ENCODE measurements around the gene IFT20.
A peak's percentile ranks its signal among the peaks of the same experiment; 100 is the strongest.

IFT20 gene

DNA sequence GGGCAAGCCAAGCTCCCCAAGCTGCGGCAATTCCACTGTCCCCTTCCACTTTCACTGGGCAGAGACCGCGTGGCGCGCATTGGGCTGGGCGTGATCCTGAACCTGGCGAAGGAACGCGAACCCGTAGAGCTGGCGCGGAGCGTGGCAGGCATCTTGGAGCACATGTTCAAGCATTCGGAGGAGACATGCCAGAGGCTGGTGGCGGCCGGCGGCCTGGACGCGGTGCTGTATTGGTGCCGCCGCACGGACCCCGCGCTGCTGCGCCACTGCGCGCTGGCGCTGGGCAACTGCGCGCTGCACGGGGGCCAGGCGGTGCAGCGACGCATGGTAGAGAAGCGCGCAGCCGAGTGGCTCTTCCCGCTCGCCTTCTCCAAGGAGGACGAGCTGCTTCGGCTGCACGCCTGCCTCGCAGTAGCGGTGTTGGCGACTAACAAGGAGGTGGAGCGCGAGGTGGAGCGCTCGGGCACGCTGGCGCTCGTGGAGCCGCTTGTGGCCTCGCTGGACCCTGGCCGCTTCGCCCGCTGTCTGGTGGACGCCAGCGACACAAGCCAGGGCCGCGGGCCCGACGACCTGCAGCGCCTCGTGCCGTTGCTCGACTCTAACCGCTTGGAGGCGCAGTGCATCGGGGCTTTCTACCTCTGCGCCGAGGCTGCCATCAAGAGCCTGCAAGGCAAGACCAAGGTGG lies 46.0 kb upstream of the IFT20 start:
- no peak overlapping the region for H2BK5ac ChIP-seq (ENCODE audit: low read length)
- H3K4me1 ChIP-seq (ENCODE audit: control insufficient read depth in 2 of 2, insufficient read depth in 1 of 2, low read depth in 1 of 2, low read length in 2 of 2): peaks cover 0 to 7% of the 10 kb centered on the region in 2 donors
- peaks cover 3 to 48% of the 10 kb centered on the region in 2 donors for H3K36me3 ChIP-seq (replicated peaks in 1 of 2; ENCODE audit: control insufficient read depth in 2 of 2, insufficient read depth in 2 of 2, low read length in 2 of 2)
- no peak overlapping the region for H4K8ac ChIP-seq (ENCODE audit: low read depth, low read length)
- H3K27me3 ChIP-seq (ENCODE audit: control insufficient read depth in 3 of 3, insufficient read depth in 3 of 3, low read depth in 1 of 3, low read length in 3 of 3): peaks cover 0 to 41% (median 13%) of the 10 kb centered on the region in 3 experiments
- H2AK5ac ChIP-seq (ENCODE audit: low read depth, low read length): no peak overlapping the region
- no peak overlapping the region for H3K4ac ChIP-seq (ENCODE audit: low read length)
- peaks cover 0 to 3% of the 10 kb centered on the region in 2 donors for H3K9me3 ChIP-seq (replicated peaks in 1 of 2; ENCODE audit: control insufficient read depth in 2 of 2, insufficient read depth in 1 of 2, low read depth in 1 of 2, low read length in 2 of 2)
- no peak overlapping the region for H2BK120ac ChIP-seq (ENCODE audit: low read depth, low read length)
- no CpG with 5 or more reads among the region's 72 CpGs for WGBS, 2 donors (ENCODE audit: extremely low coverage in 2 of 2, insufficient read length in 2 of 2, insufficient replicate concordance in 1 of 2)
- no peak for DNase-seq (ENCODE audit: low spot score)
- H3K23ac ChIP-seq (ENCODE audit: low read depth, low read length, poor library complexity): no peak overlapping the region
- H3K4me2 ChIP-seq (ENCODE audit: insufficient read depth, low read length, poor library complexity, severe bottlenecking): peak overlapping the region; percentile 46
- no peak overlapping the region for H2BK15ac ChIP-seq (ENCODE audit: low read length)
- H2AFZ ChIP-seq (ENCODE audit: low read length): no peak overlapping the region
- peak overlapping the region; percentile 72 for H3K9ac ChIP-seq (ENCODE audit: low read depth, low read length, poor library complexity)
- peak overlapping the region; percentile 16 for H4K91ac ChIP-seq (ENCODE audit: low read depth, low read length, poor library complexity)
- peak overlapping the region; percentile 84 for H3K14ac ChIP-seq (ENCODE audit: low read length)
- peak overlapping the region in 1 of 2 donors; percentile 72 for H3K4me3 ChIP-seq (ENCODE audit: low read length in 2 of 2)
- H3K79me1 ChIP-seq (ENCODE audit: low read depth, low read length): no peaks in the 10 kb centered on the region
- no peak overlapping the region for H3K27ac ChIP-seq (replicated peaks; ENCODE audit: low read length)
- H2BK12ac ChIP-seq (ENCODE audit: low read length): peak overlapping the region; percentile 65
- peak overlapping the region; percentile 62 for H3K18ac ChIP-seq (ENCODE audit: low read length)

GRCh38 chr17:28379814-28380801 lies 44.8 kb upstream of the IFT20 start:
- H3K9ac ChIP-seq (ENCODE audit: low read depth, low read length, poor library complexity): no peak overlapping the region
- H3K27me3 ChIP-seq (ENCODE audit: control insufficient read depth in 3 of 3, insufficient read depth in 3 of 3, low read depth in 1 of 3, low read length in 3 of 3): peaks cover 0 to 37% (median 12%) of the 10 kb centered on the region in 3 experiments
- H3K4me2 ChIP-seq (ENCODE audit: insufficient read depth, low read length, poor library complexity, severe bottlenecking): no peak overlapping the region
- no peak for DNase-seq (ENCODE audit: low spot score)
- H2AFZ ChIP-seq (ENCODE audit: low read length): no peak overlapping the region
- H3K14ac ChIP-seq (ENCODE audit: low read length): no peak overlapping the region
- no peak overlapping the region for H2BK120ac ChIP-seq (ENCODE audit: low read depth, low read length)
- H3K9me3 ChIP-seq (replicated peaks in 1 of 2; ENCODE audit: control insufficient read depth in 2 of 2, insufficient read depth in 1 of 2, low read depth in 1 of 2, low read length in 2 of 2): peaks cover 0 to 3% of the 10 kb centered on the region in 2 donors
- no peak overlapping the region for H3K27ac ChIP-seq (replicated peaks; ENCODE audit: low read length)
- no peak overlapping the region for H3K4ac ChIP-seq (ENCODE audit: low read length)
- no peak overlapping the region for H4K91ac ChIP-seq (ENCODE audit: low read depth, low read length, poor library complexity)
- H3K4me3 ChIP-seq (ENCODE audit: low read length in 2 of 2): no peak overlapping the region
- H2BK15ac ChIP-seq (ENCODE audit: low read length): no peak overlapping the region
- H3K23ac ChIP-seq (ENCODE audit: low read depth, low read length, poor library complexity): no peak overlapping the region
- no peaks in the 10 kb centered on the region for H3K79me1 ChIP-seq (ENCODE audit: low read depth, low read length)
- H3K36me3 ChIP-seq (replicated peaks in 1 of 2; ENCODE audit: control insufficient read depth in 2 of 2, insufficient read depth in 2 of 2, low read length in 2 of 2): peaks cover 3 to 37% of the 10 kb centered on the region in 2 donors
- H2BK5ac ChIP-seq (ENCODE audit: low read length): no peak overlapping the region
- H3K18ac ChIP-seq (ENCODE audit: low read length): no peak overlapping the region
- H4K8ac ChIP-seq (ENCODE audit: low read depth, low read length): no peak overlapping the region
- H2BK12ac ChIP-seq (ENCODE audit: low read length): no peak overlapping the region
- no peak overlapping the region for H2AK5ac ChIP-seq (ENCODE audit: low read depth, low read length)
- WGBS, 2 donors (ENCODE audit: extremely low coverage in 2 of 2, insufficient read length in 2 of 2, insufficient replicate concordance in 1 of 2): no CpG with 5 or more reads among the region's 10 CpGs
- peaks cover 0 to 7% of the 10 kb centered on the region in 2 donors for H3K4me1 ChIP-seq (ENCODE audit: control insufficient read depth in 2 of 2, insufficient read depth in 1 of 2, low read depth in 1 of 2, low read length in 2 of 2)

- H3K4ac ChIP-seq (ENCODE audit: low read length): no peak overlapping the region
- no peak overlapping the region for H2AFZ ChIP-seq (ENCODE audit: low read length)
- H3K36me3 ChIP-seq (replicated peaks in 1 of 2; ENCODE audit: control insufficient read depth in 2 of 2, insufficient read depth in 2 of 2, low read length in 2 of 2): peaks cover 0 to 13% of the 10 kb centered on the region in 2 donors
- H3K4me3 ChIP-seq (ENCODE audit: low read length in 2 of 2): peak overlapping the region in 1 of 2 donors; percentile 97
- peaks cover 0 to 16% (median 0%) of the 10 kb centered on the region in 3 experiments for H3K27me3 ChIP-seq (ENCODE audit: control insufficient read depth in 3 of 3, insufficient read depth in 3 of 3, low read depth in 1 of 3, low read length in 3 of 3)
- peaks cover 24 to 25% of the 10 kb centered on the region in 2 donors for H3K4me1 ChIP-seq (ENCODE audit: control insufficient read depth in 2 of 2, insufficient read depth in 1 of 2, low read depth in 1 of 2, low read length in 2 of 2)
- H3K9ac ChIP-seq (ENCODE audit: low read depth, low read length, poor library complexity): no peak overlapping the region
- no peak overlapping the region for H3K23ac ChIP-seq (ENCODE audit: low read depth, low read length, poor library complexity)
- no peak overlapping the region for H2BK5ac ChIP-seq (ENCODE audit: low read length)
- no peak overlapping the region for H2AK5ac ChIP-seq (ENCODE audit: low read depth, low read length)
- H3K14ac ChIP-seq (ENCODE audit: low read length): no peak overlapping the region
- H3K79me1 ChIP-seq (ENCODE audit: low read depth, low read length): peaks cover 3% of the 10 kb centered on the region
- WGBS, 2 donors (ENCODE audit: extremely low coverage in 2 of 2, insufficient read length in 2 of 2, insufficient replicate concordance in 1 of 2): no CpG with 5 or more reads among the region's 6 CpGs
- H2BK120ac ChIP-seq (ENCODE audit: low read depth, low read length): no peak overlapping the region
- no peak overlapping the region for H4K91ac ChIP-seq (ENCODE audit: low read depth, low read length, poor library complexity)
- no peak overlapping the region for H3K18ac ChIP-seq (ENCODE audit: low read length)
- no peak overlapping the region for H4K8ac ChIP-seq (ENCODE audit: low read depth, low read length)
- DNase-seq (ENCODE audit: low spot score): no peak
- no peak overlapping the region for H2BK12ac ChIP-seq (ENCODE audit: low read length)
- no peak overlapping the region for H3K4me2 ChIP-seq (ENCODE audit: insufficient read depth, low read length, poor library complexity, severe bottlenecking)
- H2BK15ac ChIP-seq (ENCODE audit: low read length): no peak overlapping the region
- H3K27ac ChIP-seq (replicated peaks; ENCODE audit: low read length): no peak overlapping the region
- no peaks in the 10 kb centered on the region for H3K9me3 ChIP-seq (replicated peaks in 1 of 2; ENCODE audit: control insufficient read depth in 2 of 2, insufficient read depth in 1 of 2, low read depth in 1 of 2, low read length in 2 of 2)
Measured at GRCh38 chr17:28372945-28373274, 37.6 kb upstream of the IFT20 start.
